CD14-positive monocyte (primary cell): ENCODE data around the gene GRIK2. TPM values are rescaled to one million over a fixed set of nuclear protein-coding genes. Genes with fewer than 3 reads are reported as not detected.

Experiments
- DNase-seq, 3 donors: peaks; one replicate each; pipeline ENCODE4 v3.0.0-alpha.2; 2011 to 2022
- H2AFZ ChIP-seq: 2 replicates; pipeline ENCODE4 v1.6.0; 2012; ENCODE audit warnings: mild to moderate bottlenecking, low read depth, low read length, inconsistent platforms; ENCODE audit not compliant: insufficient read depth, poor library complexity, severe bottlenecking
- H3K27ac ChIP-seq, 2 donors: 1 replicate in 1 of 2; 2 replicates in 1 of 2; pipeline ENCODE4 v1.5.1; 2012 to 2013; ENCODE audit warnings: low read length in 2 of 2, control low read depth in 1 of 2, inconsistent platforms in 1 of 2, low read depth in 1 of 2, mild to moderate bottlenecking in 1 of 2
- H3K27me3 ChIP-seq, 2 donors: one replicate each; pipeline versions ENCODE4 v1.6.0 to v1.6.1; 2011 to 2013; ENCODE audit warnings: low read length in 2 of 2; ENCODE audit not compliant: control insufficient read depth in 2 of 2, insufficient read depth in 2 of 2
- H3K36me3 ChIP-seq, 2 donors: replicated peaks in 1 of 2; 1 replicate in 1 of 2; 2 replicates in 1 of 2; pipeline versions ENCODE4 v1.5.1 to v1.6.1; 2012 to 2013; ENCODE audit warnings: low read length in 2 of 2, control low read depth in 1 of 2, inconsistent platforms in 1 of 2, mild to moderate bottlenecking in 1 of 2; ENCODE audit not compliant: insufficient read depth in 2 of 2, control insufficient read depth in 1 of 2
- H3K4me1 ChIP-seq, 2 donors: 1 replicate in 1 of 2; 2 replicates in 1 of 2; pipeline versions ENCODE4 v1.5.1 to v1.6.1; 2012 to 2013; ENCODE audit warnings: low read length in 2 of 2, control low read depth in 1 of 2, inconsistent platforms in 1 of 2, mild to moderate bottlenecking in 1 of 2, moderate library complexity in 1 of 2; ENCODE audit not compliant: insufficient read depth in 2 of 2, control insufficient read depth in 1 of 2
- H3K4me2 ChIP-seq: replicated peaks from 2 replicates; pipeline ENCODE3; 2012; ENCODE audit warnings: low read length, moderate library complexity, mild to moderate bottlenecking; ENCODE audit not compliant: poor library complexity, severe bottlenecking; ENCODE audit errors: extremely low read depth
- H3K4me3 ChIP-seq, 3 experiments: fragments of 200-600 bp in 1 of 3; sonication (generic) in 1 of 3; replicated peaks in 1 of 3; 1 replicate in 2 of 3; 2 replicates in 1 of 3; pipeline ENCODE4 v1.5.1; 2011 to 2013; ENCODE audit warnings: low read length in 3 of 3, mild to moderate bottlenecking in 3 of 3, control low read depth in 2 of 3, low read depth in 2 of 3, inconsistent platforms in 1 of 3, moderate library complexity in 1 of 3
- H3K79me2 ChIP-seq: 2 replicates; pipeline ENCODE4 v1.6.0; 2012; ENCODE audit warnings: mild to moderate bottlenecking, control low read depth, inconsistent platforms, low read length, moderate library complexity; ENCODE audit not compliant: insufficient read depth
- H3K9ac ChIP-seq: 2 replicates; pipeline ENCODE4 v1.6.0; 2017; ENCODE audit warnings: low read length, mild to moderate bottlenecking; ENCODE audit not compliant: insufficient read depth, poor library complexity, severe bottlenecking
- H3K9me3 ChIP-seq, 2 donors: replicated peaks in 1 of 2; 1 replicate in 1 of 2; 2 replicates in 1 of 2; pipeline versions ENCODE4 v1.5.1 to v1.6.1; 2012 to 2013; ENCODE audit warnings: low read length in 2 of 2, control low read depth in 1 of 2; ENCODE audit not compliant: control insufficient read depth in 1 of 2, insufficient read depth in 1 of 2
- H4K20me1 ChIP-seq: 2 replicates; pipeline ENCODE4 v1.6.0; 2012; ENCODE audit warnings: mild to moderate bottlenecking, low read length, control low read depth, moderate library complexity; ENCODE audit not compliant: insufficient read depth
- H3K27ac Mint-ChIP-seq, 7 donors: one replicate each; pipeline ENCODE4 v1.8.0; 2020; ENCODE audit warnings: mild to moderate bottlenecking in 7 of 7, mixed read lengths in 7 of 7, moderate library complexity in 6 of 7, inconsistent platforms in 2 of 7
- H3K27me3 Mint-ChIP-seq, 3 donors: one replicate each; pipeline ENCODE4 v1.8.0; 2021 to 2022; ENCODE audit warnings: low read depth in 3 of 3, mild to moderate bottlenecking in 3 of 3, mixed read lengths in 3 of 3, moderate library complexity in 3 of 3, inconsistent platforms in 1 of 3
- H3K36me3 Mint-ChIP-seq, 2 donors: one replicate each; pipeline ENCODE4 v1.8.0; 2020; ENCODE audit warnings: mixed read lengths in 2 of 2, inconsistent platforms in 1 of 2, mild to moderate bottlenecking in 1 of 2
- H3K4me1 Mint-ChIP-seq: one replicate; pipeline ENCODE4 v1.8.0; 2020; ENCODE audit warnings: mild to moderate bottlenecking, mixed read lengths
- H3K4me3 Mint-ChIP-seq, 2 donors: one replicate each; pipeline ENCODE4 v1.8.0; 2020; ENCODE audit warnings: mild to moderate bottlenecking in 2 of 2, mixed read lengths in 2 of 2, moderate library complexity in 1 of 2
- H3K9me3 Mint-ChIP-seq, 7 donors: one replicate each; pipeline ENCODE4 v1.8.0; 2020 to 2022; ENCODE audit warnings: mixed read lengths in 7 of 7, mild to moderate bottlenecking in 6 of 7, moderate library complexity in 6 of 7, inconsistent platforms in 2 of 7
- WGBS: methylation state at CpG from one replicate; pipeline ENCODE4 v1.1.5; 2013; ENCODE audit warnings: missing lambda C conversion rate; ENCODE audit not compliant: insufficient coverage; 5-methylcytosine and 5-hydroxymethylcytosine counted together
- intact Hi-C, 2 donors: fragments of 100-400 bp; cut with micrococcal nuclease; formaldehyde crosslinking; loops; one replicate each; pipeline versions ENCODE4 v1.15.0 to v1.15.1; 2023
- polyA plus RNA-seq, 3 donors: library from polyadenylated mRNA; depleted of rRNA in 1 of 3; unstranded in 2 of 3; stranded (reverse) in 1 of 3; fragments of 300-500 nt in 2 of 3; fragments of >200 nt in 1 of 3; fragmentation: Illumina TruSeq in 2 of 3; gene quantifications; 1 replicate in 2 of 3; 2 replicates in 1 of 3; pipeline ENCODE4 v1.2.3, GENCODE V29; 2012 to 2021
- TF ChIP-seq, protein P1 (sequence below): fragments of 200-600 bp; IDR thresholded peaks from one replicate; pipeline ENCODE4 v1.8.0; 2022; ENCODE audit warnings: antibody characterized with exemption, mild to moderate bottlenecking

Gene GRIK2
- polyA plus RNA-seq, 3 donors, result not detected

- H3K27ac ChIP-seq, result no peak overlapping the region
- TF ChIP-seq, protein P1, sequence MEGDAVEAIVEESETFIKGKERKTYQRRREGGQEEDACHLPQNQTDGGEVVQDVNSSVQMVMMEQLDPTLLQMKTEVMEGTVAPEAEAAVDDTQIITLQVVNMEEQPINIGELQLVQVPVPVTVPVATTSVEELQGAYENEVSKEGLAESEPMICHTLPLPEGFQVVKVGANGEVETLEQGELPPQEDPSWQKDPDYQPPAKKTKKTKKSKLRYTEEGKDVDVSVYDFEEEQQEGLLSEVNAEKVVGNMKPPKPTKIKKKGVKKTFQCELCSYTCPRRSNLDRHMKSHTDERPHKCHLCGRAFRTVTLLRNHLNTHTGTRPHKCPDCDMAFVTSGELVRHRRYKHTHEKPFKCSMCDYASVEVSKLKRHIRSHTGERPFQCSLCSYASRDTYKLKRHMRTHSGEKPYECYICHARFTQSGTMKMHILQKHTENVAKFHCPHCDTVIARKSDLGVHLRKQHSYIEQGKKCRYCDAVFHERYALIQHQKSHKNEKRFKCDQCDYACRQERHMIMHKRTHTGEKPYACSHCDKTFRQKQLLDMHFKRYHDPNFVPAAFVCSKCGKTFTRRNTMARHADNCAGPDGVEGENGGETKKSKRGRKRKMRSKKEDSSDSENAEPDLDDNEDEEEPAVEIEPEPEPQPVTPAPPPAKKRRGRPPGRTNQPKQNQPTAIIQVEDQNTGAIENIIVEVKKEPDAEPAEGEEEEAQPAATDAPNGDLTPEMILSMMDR, result no peak
- no peaks in the 10 kb centered on the region for H3K36me3 Mint-ChIP-seq
These were observed 97.3 kb downstream of the GRIK2 start for GRCh38 chr6:101490857-101491256.

DNA sequence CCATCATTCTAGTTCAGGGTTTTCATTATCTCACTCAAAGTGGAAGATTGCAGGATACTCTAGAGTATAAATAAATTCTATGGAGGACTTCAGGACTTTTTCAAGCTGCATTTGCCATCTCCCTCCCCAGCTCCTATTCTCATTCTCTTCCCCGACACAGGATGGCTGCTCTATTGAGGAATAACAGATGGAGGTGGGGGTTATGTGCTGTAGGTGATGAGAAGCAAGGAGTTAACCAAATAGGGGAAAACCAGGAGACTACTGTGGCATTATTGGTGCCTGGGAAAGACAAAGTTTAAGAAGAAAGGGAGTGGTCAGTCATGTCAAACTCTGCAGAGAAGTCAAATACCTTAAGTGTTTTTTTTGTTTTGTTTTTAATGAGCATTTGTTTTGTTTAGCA is 109.3 kb downstream of the GRIK2 start:
- no peak overlapping the region for H3K9ac ChIP-seq
- no peaks in the 10 kb centered on the region for H3K36me3 Mint-ChIP-seq
- H3K27me3 Mint-ChIP-seq, result no peaks in the 10 kb centered on the region
- H3K79me2 ChIP-seq, result no peaks in the 10 kb centered on the region
- intact Hi-C loops, result no loop called here
- peak overlapping the region in 1 of 7 donors; percentile 15 for H3K27ac Mint-ChIP-seq
- WGBS, result no CpG with 5 or more reads among the region's 1 CpG
- no peaks in the 10 kb centered on the region for H4K20me1 ChIP-seq
- H3K27ac ChIP-seq, result no peak overlapping the region
- TF ChIP-seq, protein P1, result no peak
- no peak overlapping the region for H2AFZ ChIP-seq
- peaks cover 0 to 3% (median 0%) of the 10 kb centered on the region in 7 donors for H3K9me3 Mint-ChIP-seq
- H3K36me3 ChIP-seq, result no peaks in the 10 kb centered on the region
- no peaks in the 10 kb centered on the region for H3K4me1 ChIP-seq
- no peaks in the 10 kb centered on the region for H3K4me1 Mint-ChIP-seq
- no peak overlapping the region for H3K4me2 ChIP-seq
- no peak for DNase-seq
- H3K4me3 Mint-ChIP-seq, result no peak overlapping the region
- no peaks in the 10 kb centered on the region for H3K27me3 ChIP-seq
- no peaks in the 10 kb centered on the region for H3K9me3 ChIP-seq
- no peak overlapping the region for H3K4me3 ChIP-seq

More at GRCh38 chr6:101490857-101491256, 97.3 kb downstream of the GRIK2 start:
- Histone ChIP-seq H3K4me2 (no peak overlapping the region), H3K36me3 (no peaks in the 10 kb centered on the region), H3K9me3 (peaks cover 0 to 1% of the 10 kb centered on the region in 2 donors), H3K27me3 (no peaks in the 10 kb centered on the region), H3K4me3 (no peak overlapping the region), H4K20me1 (no peaks in the 10 kb centered on the region), H2AFZ (no peak overlapping the region), H3K79me2 (no peaks in the 10 kb centered on the region), H3K9ac (no peak overlapping the region), H3K4me1 (no peaks in the 10 kb centered on the region)
- peaks cover 0 to 3% (median 0%) of the 10 kb centered on the region in 7 donors for H3K9me3 Mint-ChIP-seq
- no peak for DNase-seq
- WGBS, result no CpG with 5 or more reads among the region's 3 CpGs
- no peak overlapping the region for H3K4me3 Mint-ChIP-seq
- no peak overlapping the region for H3K27ac Mint-ChIP-seq
- H3K27me3 Mint-ChIP-seq, result peaks cover 0 to under 1% (median 0%) of the 10 kb centered on the region in 3 donors
- H3K4me1 Mint-ChIP-seq, result no peaks in the 10 kb centered on the region
- intact Hi-C loops, result no loop called here
